Fibroblast of lung (primary cell): ENCODE measurements around the gene ZSCAN30.

ENCODE experiments used
- EZH2 ChIP-seq: IDR thresholded peaks from 2 replicates; pipeline ENCODE4 v1.5.1; 2012; ENCODE audit warnings: low read length, control low read depth, mild to moderate bottlenecking; ENCODE audit errors: missing control alignments
- TF ChIP-seq, protein P1 (sequence below), 2 donors: IDR thresholded peaks in 1 of 2; conservative IDR thresholded peaks in 1 of 2; 1 replicate in 1 of 2; 2 replicates in 1 of 2; pipeline ENCODE4 v1.5.1; 2011 to 2012; ENCODE audit warnings: low read length in 2 of 2, control low read depth in 1 of 2, inconsistent platforms in 1 of 2, low read depth in 1 of 2, mild to moderate bottlenecking in 1 of 2

DNA sequence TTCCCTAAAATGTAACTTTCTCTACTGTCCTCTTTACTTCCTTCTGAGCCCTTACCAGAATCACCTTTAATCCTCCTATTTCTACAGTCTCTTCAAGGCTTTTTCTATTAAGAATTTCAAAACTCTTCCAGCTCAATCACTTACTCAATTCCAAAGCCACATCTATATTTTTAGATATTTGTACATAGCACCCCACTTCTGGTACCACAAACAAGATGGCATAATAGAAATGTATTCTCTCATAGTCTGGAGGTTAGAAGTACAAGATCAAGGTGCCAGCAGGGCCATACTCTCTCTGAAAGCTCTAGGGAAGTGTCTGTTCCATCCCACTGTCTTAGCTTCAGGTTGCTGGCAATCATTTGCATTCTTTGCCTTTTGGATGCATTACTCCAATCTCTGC is 11.1 kb downstream of the ZSCAN30 start:
- TF ChIP-seq EZH2: no peak
- TF ChIP-seq, protein P1, sequence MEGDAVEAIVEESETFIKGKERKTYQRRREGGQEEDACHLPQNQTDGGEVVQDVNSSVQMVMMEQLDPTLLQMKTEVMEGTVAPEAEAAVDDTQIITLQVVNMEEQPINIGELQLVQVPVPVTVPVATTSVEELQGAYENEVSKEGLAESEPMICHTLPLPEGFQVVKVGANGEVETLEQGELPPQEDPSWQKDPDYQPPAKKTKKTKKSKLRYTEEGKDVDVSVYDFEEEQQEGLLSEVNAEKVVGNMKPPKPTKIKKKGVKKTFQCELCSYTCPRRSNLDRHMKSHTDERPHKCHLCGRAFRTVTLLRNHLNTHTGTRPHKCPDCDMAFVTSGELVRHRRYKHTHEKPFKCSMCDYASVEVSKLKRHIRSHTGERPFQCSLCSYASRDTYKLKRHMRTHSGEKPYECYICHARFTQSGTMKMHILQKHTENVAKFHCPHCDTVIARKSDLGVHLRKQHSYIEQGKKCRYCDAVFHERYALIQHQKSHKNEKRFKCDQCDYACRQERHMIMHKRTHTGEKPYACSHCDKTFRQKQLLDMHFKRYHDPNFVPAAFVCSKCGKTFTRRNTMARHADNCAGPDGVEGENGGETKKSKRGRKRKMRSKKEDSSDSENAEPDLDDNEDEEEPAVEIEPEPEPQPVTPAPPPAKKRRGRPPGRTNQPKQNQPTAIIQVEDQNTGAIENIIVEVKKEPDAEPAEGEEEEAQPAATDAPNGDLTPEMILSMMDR (conservative IDR thresholded peaks at IDR 0.05 in 1 of 2, IDR thresholded peaks at IDR 0.05 in 1 of 2; ENCODE audit: low read depth in 1 of 2, low read length in 2 of 2): no peak
